Measurements from ENCODE around the gene LDHB. TPM values are rescaled to one million over a fixed set of nuclear protein-coding genes. Genes with fewer than 3 reads are reported as not detected.

Gene LDHB
- total RNA-seq, 1 experiment from 2014 or later: 548 TPM

DNA sequence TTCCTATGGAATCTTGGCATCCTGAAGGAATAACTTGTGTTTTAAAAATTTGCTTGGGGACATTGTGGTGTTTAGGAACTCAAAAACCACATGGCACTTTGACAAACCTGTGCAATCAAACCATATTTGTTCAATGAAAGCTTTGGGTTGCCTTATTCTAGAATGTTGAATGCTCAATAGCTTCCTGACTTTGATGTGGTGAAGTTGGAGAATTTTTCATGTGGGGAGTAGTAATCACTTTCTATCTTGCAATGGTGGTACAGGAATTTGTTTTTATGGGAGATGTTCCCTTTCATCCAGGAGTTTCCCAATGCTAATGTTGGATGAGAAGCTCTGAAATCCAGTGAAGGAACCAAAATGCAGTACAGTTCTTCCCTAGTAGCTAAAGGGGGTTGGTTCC lies 42.2 kb upstream of the LDHB start:
- no peaks in the 10 kb centered on the region for H3F3A ChIP-seq (ENCODE audit: low read length, unreplicated experiment)
- H3K27me3 ChIP-seq (ENCODE audit: low read length): no peaks in the 10 kb centered on the region
- H3K9me3 ChIP-seq (ENCODE audit: low read length): no peaks in the 10 kb centered on the region
- no peaks in the 10 kb centered on the region for H3K79me2 ChIP-seq (ENCODE audit: low read length)
- ChIA-PET POLR2A (ENCODE audit: unreplicated experiment) (interaction anchor here (0.6 kb wide), 1 partner anchor 108 kb away, joined by 3 read pairs; no protein-coding TSS in a partner anchor), CTCF (interaction anchor here (0.9 kb wide), 1 partner anchor 290 kb away, joined by 5 read pairs; no protein-coding TSS in a partner anchor)
- H3K27ac ChIP-seq (ENCODE audit: low read length): no peak overlapping the region
- H3K4me1 ChIP-seq (ENCODE audit: insufficient read depth, low read length): no peaks in the 10 kb centered on the region
- no peaks in the 10 kb centered on the region for H3K36me3 ChIP-seq (ENCODE audit: low read depth, low read length)
- H3K4me3 ChIP-seq (ENCODE audit: low read length): no peak overlapping the region
- TF ChIP-seq, protein P1, sequence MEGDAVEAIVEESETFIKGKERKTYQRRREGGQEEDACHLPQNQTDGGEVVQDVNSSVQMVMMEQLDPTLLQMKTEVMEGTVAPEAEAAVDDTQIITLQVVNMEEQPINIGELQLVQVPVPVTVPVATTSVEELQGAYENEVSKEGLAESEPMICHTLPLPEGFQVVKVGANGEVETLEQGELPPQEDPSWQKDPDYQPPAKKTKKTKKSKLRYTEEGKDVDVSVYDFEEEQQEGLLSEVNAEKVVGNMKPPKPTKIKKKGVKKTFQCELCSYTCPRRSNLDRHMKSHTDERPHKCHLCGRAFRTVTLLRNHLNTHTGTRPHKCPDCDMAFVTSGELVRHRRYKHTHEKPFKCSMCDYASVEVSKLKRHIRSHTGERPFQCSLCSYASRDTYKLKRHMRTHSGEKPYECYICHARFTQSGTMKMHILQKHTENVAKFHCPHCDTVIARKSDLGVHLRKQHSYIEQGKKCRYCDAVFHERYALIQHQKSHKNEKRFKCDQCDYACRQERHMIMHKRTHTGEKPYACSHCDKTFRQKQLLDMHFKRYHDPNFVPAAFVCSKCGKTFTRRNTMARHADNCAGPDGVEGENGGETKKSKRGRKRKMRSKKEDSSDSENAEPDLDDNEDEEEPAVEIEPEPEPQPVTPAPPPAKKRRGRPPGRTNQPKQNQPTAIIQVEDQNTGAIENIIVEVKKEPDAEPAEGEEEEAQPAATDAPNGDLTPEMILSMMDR (conservative IDR thresholded peaks at IDR 0.05; ENCODE audit: low read depth, low read length): no peak
- TF ChIP-seq EZH2phosphoT487 (IDR thresholded peaks at IDR 0.05; ENCODE audit: borderline replicate concordance, low read length) (no peak), EZH2 (IDR thresholded peaks at IDR 0.05; ENCODE audit: low read length, unreplicated experiment) (no peak)
- no peak overlapping the region for H2AFZ ChIP-seq (ENCODE audit: low read length)
- intact Hi-C loops (cut with micrococcal nuclease): loop anchor here (5.0 kb wide), 1 partner anchor 72 kb away; the partner anchor contains the start of gene KCNJ8
- no peaks in the 10 kb centered on the region for H3K9me2 ChIP-seq (replicated peaks; ENCODE audit: low read length)
- no peak for DNase-seq
- no peak overlapping the region for H3K9ac ChIP-seq (ENCODE audit: low read length)
- H4K20me1 ChIP-seq (ENCODE audit: low read length): no peaks in the 10 kb centered on the region
- no TSS peak for BruUV-seq (replicated peaks)
- no peak overlapping the region for H3K4me2 ChIP-seq (ENCODE audit: low read length)
- ATAC-seq: no peak

- no peak for TF ChIP-seq EZH2 (IDR thresholded peaks at IDR 0.05; ENCODE audit: low read length, unreplicated experiment)
- TF ChIP-seq, protein P1 (conservative IDR thresholded peaks at IDR 0.05; ENCODE audit: low read depth, low read length): peak; percentile 70
- no peak for ATAC-seq
- Histone ChIP-seq H3K9me3 (ENCODE audit: low read length) (no peaks in the 10 kb centered on the region), H2AFZ (ENCODE audit: low read length) (no peak overlapping the region), H3K79me2 (ENCODE audit: low read length) (no peaks in the 10 kb centered on the region), H3F3A (ENCODE audit: low read length, unreplicated experiment) (no peaks in the 10 kb centered on the region), H3K9ac (ENCODE audit: low read length) (no peak overlapping the region), H3K27me3 (ENCODE audit: low read length) (no peaks in the 10 kb centered on the region), H3K9me2 (replicated peaks; ENCODE audit: low read length) (no peaks in the 10 kb centered on the region), H3K36me3 (ENCODE audit: low read depth, low read length) (no peaks in the 10 kb centered on the region), H3K4me3 (ENCODE audit: low read length) (no peak overlapping the region), H3K4me2 (ENCODE audit: low read length) (0 out of 2 replicates have a peak overlapping the region, but pooled peaks have one; percentile 22), H4K20me1 (ENCODE audit: low read length) (no peaks in the 10 kb centered on the region), H3K4me1 (ENCODE audit: insufficient read depth, low read length) (no peaks in the 10 kb centered on the region), H3K27ac (ENCODE audit: low read length) (no peak overlapping the region)
- CTCF ChIA-PET: interaction anchor here (0.6 to 1.3 kb wide), 13 partner anchors 20 to 637 kb away, joined by 3 to 43 read pairs (median 5); no protein-coding TSS in a partner anchor
- intact Hi-C loops (cut with micrococcal nuclease): loop anchor here (1.0 to 5.0 kb wide), 3 partner anchors 74 to 321 kb away; partner anchors contain the start of gene KCNJ8
- POLR2A ChIA-PET (ENCODE audit: unreplicated experiment): interaction anchor here (0.6 to 1.0 kb wide), 5 partner anchors 184 to 762 kb away, joined by 3 to 16 read pairs (median 5); no protein-coding TSS in a partner anchor
- DNase-seq: peak; percentile 44
- BruUV-seq (replicated peaks): no TSS peak
Measured at GRCh38 chr12:21697904-21698630, 40.4 kb upstream of the LDHB start.

- Histone ChIP-seq H3K4me1 (ENCODE audit: insufficient read depth, low read length) (no peaks in the 10 kb centered on the region), H3K9ac (ENCODE audit: low read length) (no peak overlapping the region), H3K27me3 (ENCODE audit: low read length) (no peaks in the 10 kb centered on the region), H3K27ac (ENCODE audit: low read length) (no peak overlapping the region), H3K36me3 (ENCODE audit: low read depth, low read length) (no peaks in the 10 kb centered on the region), H3K4me3 (ENCODE audit: low read length) (no peak overlapping the region), H3K79me2 (ENCODE audit: low read length) (no peaks in the 10 kb centered on the region), H2AFZ (ENCODE audit: low read length) (no peak overlapping the region), H4K20me1 (ENCODE audit: low read length) (no peaks in the 10 kb centered on the region), H3K9me3 (ENCODE audit: low read length) (no peaks in the 10 kb centered on the region), H3K9me2 (replicated peaks; ENCODE audit: low read length) (no peaks in the 10 kb centered on the region), H3K4me2 (ENCODE audit: low read length) (no peak overlapping the region), H3F3A (ENCODE audit: low read length, unreplicated experiment) (no peaks in the 10 kb centered on the region)
- intact Hi-C loops (cut with micrococcal nuclease): loop anchor here (1.0 to 5.0 kb wide), 3 partner anchors 76 to 323 kb away; partner anchors contain the start of gene KCNJ8
- no TSS peak for BruUV-seq (replicated peaks)
- no peak for TF ChIP-seq EZH2phosphoT487 (IDR thresholded peaks at IDR 0.05; ENCODE audit: borderline replicate concordance, low read length)
- TF ChIP-seq EZH2 (IDR thresholded peaks at IDR 0.05; ENCODE audit: low read length, unreplicated experiment): no peak
- TF ChIP-seq, protein P1 (conservative IDR thresholded peaks at IDR 0.05; ENCODE audit: low read depth, low read length): no peak
- no peak for ATAC-seq
- ChIA-PET CTCF (no interaction called here), POLR2A (ENCODE audit: unreplicated experiment) (no interaction called here)
- no peak for DNase-seq
Measured at GRCh38 chr12:21696625-21697024, 39.0 kb upstream of the LDHB start.
